ENCODE results near the gene LAMB2. TPM values are rescaled to one million over a fixed set of nuclear protein-coding genes. Genes with fewer than 3 reads are reported as not detected.

LAMB2 gene
- polyA plus RNA-seq, 1 donor from 2014 or later: not detected

DNA sequence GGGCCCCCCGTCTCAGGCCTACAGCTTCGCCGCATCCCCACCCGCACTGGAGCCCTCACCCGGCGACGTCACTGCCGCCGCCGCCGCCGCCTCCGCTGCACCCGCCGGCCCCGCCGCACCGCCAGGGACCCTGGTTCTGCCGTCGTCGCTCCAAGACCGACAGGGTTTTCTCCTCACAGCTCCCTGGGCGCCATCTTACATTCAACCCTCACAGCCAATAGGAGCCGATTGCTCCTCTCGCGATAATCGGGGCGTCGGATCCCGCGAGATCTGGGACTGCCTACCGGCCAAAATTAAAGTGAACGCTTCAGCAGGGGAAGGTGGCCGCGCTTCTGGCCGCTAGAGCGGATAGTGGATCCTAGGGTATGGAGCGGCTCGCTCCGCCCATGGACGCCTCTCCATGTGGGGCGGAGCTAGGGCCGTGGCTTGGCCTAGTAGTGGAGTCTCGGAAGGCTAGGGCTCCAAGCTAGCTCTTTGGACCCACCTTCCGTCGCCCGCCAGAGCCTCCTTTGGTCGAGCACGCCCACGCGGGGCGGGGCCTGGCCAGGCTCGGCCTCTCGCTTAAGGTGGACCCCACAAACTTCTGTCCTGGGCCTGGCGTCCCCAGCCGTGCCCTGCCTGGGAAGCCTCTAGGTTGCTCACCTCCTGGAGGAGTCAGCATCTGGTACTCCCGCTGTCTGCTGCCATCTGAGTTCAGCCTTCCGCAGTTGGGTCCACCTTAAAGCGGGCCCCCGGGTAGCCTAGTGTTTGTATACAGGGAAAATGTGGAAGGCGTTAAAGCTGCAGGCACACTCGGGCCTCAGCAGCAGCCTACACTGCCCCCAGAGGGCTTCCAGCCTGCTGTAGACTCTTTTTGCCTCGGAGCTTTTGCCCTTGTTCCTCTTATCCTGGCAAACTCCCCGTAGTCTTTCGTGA lies 38.7 kb downstream of the LAMB2 start, which contains the start of gene QRICH1:
TSS of gene QRICH1 (minus strand) at position 219 of the 915 bp plus-strand sequence. CDS start 17,054 bp downstream, outside the sequence.
- Mint-ChIP-seq H3K27me3 (no peaks in the 10 kb centered on the region), H3K4me3 (peak within 1 kb of the TSS; percentile 88 to 98 (median 96)), H3K9me3 (no peaks in the 10 kb centered on the region), H3K27ac (peak within 1 kb of the TSS; percentile 92 to 97 (median 95)), H3K36me3 (no peaks in the 10 kb centered on the region), H3K4me1 (peaks cover 13 to 29% (median 23%) of the 10 kb centered on the region in 3 donors)

- H3K27ac Mint-ChIP-seq: peak overlapping the region; percentile 92 to 97 (median 95)
- peak overlapping the region; percentile 88 to 98 (median 96) for H3K4me3 Mint-ChIP-seq
- H3K9me3 Mint-ChIP-seq: no peaks in the 10 kb centered on the region
- H3K36me3 Mint-ChIP-seq: no peaks in the 10 kb centered on the region
- no peaks in the 10 kb centered on the region for H3K27me3 Mint-ChIP-seq
- H3K4me1 Mint-ChIP-seq: peaks cover 13 to 29% (median 23%) of the 10 kb centered on the region in 3 donors
These were observed 39.7 kb downstream of the LAMB2 start for GRCh38 chr3:49092938-49093852.

DNA sequence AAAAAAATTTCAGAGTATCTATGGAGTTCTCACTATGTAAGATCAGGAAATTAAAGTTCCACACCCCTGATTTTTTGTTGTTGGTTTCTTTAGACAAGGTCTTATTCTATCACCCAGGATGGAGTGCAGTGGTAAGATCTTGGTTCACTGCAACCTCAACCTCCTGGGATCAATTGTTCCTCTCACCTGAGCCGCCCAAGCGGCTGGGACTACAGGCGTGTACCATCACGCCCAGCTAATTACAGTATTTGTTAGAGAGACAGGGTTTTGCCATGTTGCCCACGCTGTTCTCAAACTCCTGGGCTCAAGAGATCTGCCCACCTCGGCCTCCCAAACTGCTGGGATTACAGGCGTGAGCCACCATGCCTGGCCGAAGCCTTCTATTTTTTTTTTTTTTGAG lies 51.4 kb downstream of the LAMB2 start:
- Mint-ChIP-seq H3K27ac (no peak overlapping the region), H3K4me3 (no peak overlapping the region), H3K27me3 (no peaks in the 10 kb centered on the region), H3K4me1 (peaks cover 5 to 8% (median 6%) of the 10 kb centered on the region in 3 donors), H3K36me3 (peaks cover 3% of the 10 kb centered on the region), H3K9me3 (no peaks in the 10 kb centered on the region)

DNA sequence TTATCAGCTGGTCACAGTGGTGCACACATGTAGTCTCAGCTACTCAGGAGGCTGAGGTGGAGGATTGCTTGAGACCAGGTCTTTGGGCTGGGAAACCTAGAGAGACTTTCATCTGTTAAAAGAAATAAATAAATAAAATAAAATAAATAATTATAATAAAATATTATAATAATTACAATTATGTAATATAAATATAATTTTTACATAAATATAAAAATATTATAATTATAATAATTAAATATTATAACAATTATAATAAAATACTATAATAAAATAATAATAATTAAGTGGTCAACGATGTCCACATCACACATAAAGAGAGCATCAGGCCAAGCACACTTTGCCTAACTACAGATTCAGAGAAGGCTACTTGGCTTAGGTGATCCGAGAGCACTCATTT lies 53.6 kb downstream of the LAMB2 start:
- H3K27ac Mint-ChIP-seq: no peak overlapping the region
- H3K4me3 Mint-ChIP-seq: no peak overlapping the region
- peaks cover 3% of the 10 kb centered on the region for H3K36me3 Mint-ChIP-seq
- H3K4me1 Mint-ChIP-seq: peaks cover 5 to 8% (median 6%) of the 10 kb centered on the region in 3 donors
- H3K27me3 Mint-ChIP-seq: no peaks in the 10 kb centered on the region
- H3K9me3 Mint-ChIP-seq: no peaks in the 10 kb centered on the region

DNA sequence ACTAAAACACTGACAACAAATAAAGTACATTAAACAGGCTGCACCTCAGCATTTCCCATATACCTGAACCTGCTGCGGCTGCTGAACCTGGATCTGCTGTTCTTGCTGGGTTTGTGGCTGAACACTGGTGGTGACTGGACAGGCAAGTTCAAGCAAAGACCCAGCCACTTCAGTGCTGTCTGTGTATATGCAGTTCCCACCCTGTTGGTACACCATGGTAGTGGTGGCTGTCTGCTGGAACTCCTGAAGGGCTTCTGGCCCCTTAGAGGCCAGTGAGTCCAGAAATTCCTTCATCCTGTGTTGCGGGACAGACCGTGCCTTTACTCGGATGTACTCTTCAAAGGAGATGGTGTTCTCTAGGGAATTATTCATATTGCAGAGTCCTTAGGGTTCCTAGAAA lies 56.2 kb downstream of the LAMB2 start:
- Mint-ChIP-seq H3K9me3 (no peaks in the 10 kb centered on the region), H3K27ac (peak overlapping the region in 1 of 3 donors; percentile 81), H3K4me1 (peaks cover 5 to 8% (median 6%) of the 10 kb centered on the region in 3 donors), H3K27me3 (no peaks in the 10 kb centered on the region), H3K4me3 (no peak overlapping the region), H3K36me3 (peaks cover 3% of the 10 kb centered on the region)

DNA sequence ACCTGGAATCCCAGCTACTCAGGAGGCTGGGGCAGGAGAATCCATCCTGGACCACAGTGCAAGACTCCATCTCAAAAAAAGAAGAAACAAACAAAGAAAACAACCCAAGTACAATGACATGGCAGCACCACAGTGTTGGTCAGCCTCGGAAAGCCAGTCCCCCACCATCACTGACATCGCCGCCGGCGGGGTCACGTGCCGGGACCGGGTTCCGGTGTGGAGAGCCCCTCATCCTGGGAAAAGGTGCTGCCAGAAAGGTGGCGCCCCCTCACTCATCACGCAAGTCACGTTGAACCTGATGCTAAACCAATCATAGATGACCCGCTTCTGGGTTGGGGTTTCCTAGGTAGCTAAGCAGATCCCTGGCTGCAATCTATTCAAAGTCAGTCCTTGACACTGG lies 56.7 kb downstream of the LAMB2 start:
- peaks cover 3% of the 10 kb centered on the region for H3K36me3 Mint-ChIP-seq
- no peak overlapping the region for H3K4me3 Mint-ChIP-seq
- no peak overlapping the region for H3K27ac Mint-ChIP-seq
- peaks cover 5 to 8% (median 6%) of the 10 kb centered on the region in 3 donors for H3K4me1 Mint-ChIP-seq
- H3K27me3 Mint-ChIP-seq: no peaks in the 10 kb centered on the region
- no peaks in the 10 kb centered on the region for H3K9me3 Mint-ChIP-seq

Other genes with a start within 250 kb of the LAMB2 start
- 13.7 TPM for gene SLC25A20, start 234.2 kb downstream of the LAMB2 start, polyA plus RNA-seq
- 88.4 TPM for gene ARIH2, start 214.2 kb downstream of the LAMB2 start, polyA plus RNA-seq
- gene P4HTM, start 142.8 kb downstream of the LAMB2 start, polyA plus RNA-seq: 20.4 TPM
- 81.4 TPM for gene WDR6, start 125.7 kb downstream of the LAMB2 start, polyA plus RNA-seq
- gene DALRD3, start 114.5 kb downstream of the LAMB2 start, polyA plus RNA-seq: 25.4 TPM
- gene NDUFAF3, start 110.9 kb downstream of the LAMB2 start, polyA plus RNA-seq: 188 TPM
- gene IMPDH2, start 103.7 kb downstream of the LAMB2 start, polyA plus RNA-seq: 96.7 TPM
- 23.6 TPM for gene QRICH1, start 39.0 kb downstream of the LAMB2 start, polyA plus RNA-seq
- 117 TPM for gene QARS1, start 28.3 kb downstream of the LAMB2 start, polyA plus RNA-seq
- gene USP19, start 12.2 kb downstream of the LAMB2 start, polyA plus RNA-seq: 23.5 TPM
- 1.7 TPM for gene CCDC71, start 33.3 kb upstream of the LAMB2 start, polyA plus RNA-seq
- gene KLHDC8B, start 38.5 kb upstream of the LAMB2 start, polyA plus RNA-seq: 0.54 TPM
- 1.5 TPM for gene C3orf62, start 144.2 kb upstream of the LAMB2 start, polyA plus RNA-seq
- gene USP4, start 207.0 kb upstream of the LAMB2 start, polyA plus RNA-seq: 55.0 TPM
- 340 TPM for gene GPX1, start 225.3 kb upstream of the LAMB2 start, polyA plus RNA-seq